Ovary (tissue), 3 donors: ENCODE measurements around the gene RPS15.

ENCODE experiments used
- EP300 ChIP-seq: sonication (generic); formaldehyde crosslinking; IDR thresholded peaks from one replicate; pipeline ENCODE4 v1.6.1; 2017; ENCODE audit warnings: antibody characterized with exemption
- TF ChIP-seq, protein P1 (sequence below), 3 donors: fragments of 450-650 bp in 2 of 3; fragments of 200-600 bp in 1 of 3; IDR thresholded peaks; one replicate each; pipeline versions ENCODE4 v1.5.1 to v1.8.0; 2016 to 2022; ENCODE audit warnings: antibody characterized with exemption in 3 of 3, mild to moderate bottlenecking in 1 of 3
- donor health status: DM: no; HTN: no; CAD: no.

DNA sequence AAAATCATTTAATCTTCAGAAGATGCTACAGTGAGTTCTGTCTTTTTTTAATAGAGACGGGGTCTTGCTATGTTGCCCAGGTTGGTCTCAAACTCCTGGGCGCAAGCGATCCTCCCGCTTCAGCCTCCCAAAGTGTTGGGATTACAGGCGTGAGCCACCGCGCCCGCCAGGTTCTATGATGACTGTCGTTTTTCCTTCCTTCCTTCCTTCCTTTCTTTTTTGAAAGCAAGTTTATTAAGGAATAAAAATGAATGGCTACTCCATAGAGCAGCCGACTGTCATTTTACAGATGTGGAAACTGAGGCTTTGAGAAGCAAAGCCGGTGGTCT lies 36.3 kb upstream of the RPS15 start:
- TF ChIP-seq, protein P1, sequence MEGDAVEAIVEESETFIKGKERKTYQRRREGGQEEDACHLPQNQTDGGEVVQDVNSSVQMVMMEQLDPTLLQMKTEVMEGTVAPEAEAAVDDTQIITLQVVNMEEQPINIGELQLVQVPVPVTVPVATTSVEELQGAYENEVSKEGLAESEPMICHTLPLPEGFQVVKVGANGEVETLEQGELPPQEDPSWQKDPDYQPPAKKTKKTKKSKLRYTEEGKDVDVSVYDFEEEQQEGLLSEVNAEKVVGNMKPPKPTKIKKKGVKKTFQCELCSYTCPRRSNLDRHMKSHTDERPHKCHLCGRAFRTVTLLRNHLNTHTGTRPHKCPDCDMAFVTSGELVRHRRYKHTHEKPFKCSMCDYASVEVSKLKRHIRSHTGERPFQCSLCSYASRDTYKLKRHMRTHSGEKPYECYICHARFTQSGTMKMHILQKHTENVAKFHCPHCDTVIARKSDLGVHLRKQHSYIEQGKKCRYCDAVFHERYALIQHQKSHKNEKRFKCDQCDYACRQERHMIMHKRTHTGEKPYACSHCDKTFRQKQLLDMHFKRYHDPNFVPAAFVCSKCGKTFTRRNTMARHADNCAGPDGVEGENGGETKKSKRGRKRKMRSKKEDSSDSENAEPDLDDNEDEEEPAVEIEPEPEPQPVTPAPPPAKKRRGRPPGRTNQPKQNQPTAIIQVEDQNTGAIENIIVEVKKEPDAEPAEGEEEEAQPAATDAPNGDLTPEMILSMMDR (IDR thresholded peaks at IDR 0.05), result no peak
- no peak for TF ChIP-seq EP300
